Endometrium (tissue), 2 donors: ENCODE results near the gene PLXND1.
"Not testable (repeated sequence)": the region's sequence is repeated elsewhere in the genome, so short reads cannot be mapped to it uniquely, and the experiment has no call there.

Experiments
- FAIRE-seq: peaks from 2 replicates; lab custom pipeline; 2012; peaks lifted over from hg19 to GRCh38; lab: Jason Lieb, UNC
- donor health status: control.
- donor health status: control.

Gene PLXND1, protein sequence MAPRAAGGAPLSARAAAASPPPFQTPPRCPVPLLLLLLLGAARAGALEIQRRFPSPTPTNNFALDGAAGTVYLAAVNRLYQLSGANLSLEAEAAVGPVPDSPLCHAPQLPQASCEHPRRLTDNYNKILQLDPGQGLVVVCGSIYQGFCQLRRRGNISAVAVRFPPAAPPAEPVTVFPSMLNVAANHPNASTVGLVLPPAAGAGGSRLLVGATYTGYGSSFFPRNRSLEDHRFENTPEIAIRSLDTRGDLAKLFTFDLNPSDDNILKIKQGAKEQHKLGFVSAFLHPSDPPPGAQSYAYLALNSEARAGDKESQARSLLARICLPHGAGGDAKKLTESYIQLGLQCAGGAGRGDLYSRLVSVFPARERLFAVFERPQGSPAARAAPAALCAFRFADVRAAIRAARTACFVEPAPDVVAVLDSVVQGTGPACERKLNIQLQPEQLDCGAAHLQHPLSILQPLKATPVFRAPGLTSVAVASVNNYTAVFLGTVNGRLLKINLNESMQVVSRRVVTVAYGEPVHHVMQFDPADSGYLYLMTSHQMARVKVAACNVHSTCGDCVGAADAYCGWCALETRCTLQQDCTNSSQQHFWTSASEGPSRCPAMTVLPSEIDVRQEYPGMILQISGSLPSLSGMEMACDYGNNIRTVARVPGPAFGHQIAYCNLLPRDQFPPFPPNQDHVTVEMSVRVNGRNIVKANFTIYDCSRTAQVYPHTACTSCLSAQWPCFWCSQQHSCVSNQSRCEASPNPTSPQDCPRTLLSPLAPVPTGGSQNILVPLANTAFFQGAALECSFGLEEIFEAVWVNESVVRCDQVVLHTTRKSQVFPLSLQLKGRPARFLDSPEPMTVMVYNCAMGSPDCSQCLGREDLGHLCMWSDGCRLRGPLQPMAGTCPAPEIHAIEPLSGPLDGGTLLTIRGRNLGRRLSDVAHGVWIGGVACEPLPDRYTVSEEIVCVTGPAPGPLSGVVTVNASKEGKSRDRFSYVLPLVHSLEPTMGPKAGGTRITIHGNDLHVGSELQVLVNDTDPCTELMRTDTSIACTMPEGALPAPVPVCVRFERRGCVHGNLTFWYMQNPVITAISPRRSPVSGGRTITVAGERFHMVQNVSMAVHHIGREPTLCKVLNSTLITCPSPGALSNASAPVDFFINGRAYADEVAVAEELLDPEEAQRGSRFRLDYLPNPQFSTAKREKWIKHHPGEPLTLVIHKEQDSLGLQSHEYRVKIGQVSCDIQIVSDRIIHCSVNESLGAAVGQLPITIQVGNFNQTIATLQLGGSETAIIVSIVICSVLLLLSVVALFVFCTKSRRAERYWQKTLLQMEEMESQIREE (N-terminal part only)

DNA sequence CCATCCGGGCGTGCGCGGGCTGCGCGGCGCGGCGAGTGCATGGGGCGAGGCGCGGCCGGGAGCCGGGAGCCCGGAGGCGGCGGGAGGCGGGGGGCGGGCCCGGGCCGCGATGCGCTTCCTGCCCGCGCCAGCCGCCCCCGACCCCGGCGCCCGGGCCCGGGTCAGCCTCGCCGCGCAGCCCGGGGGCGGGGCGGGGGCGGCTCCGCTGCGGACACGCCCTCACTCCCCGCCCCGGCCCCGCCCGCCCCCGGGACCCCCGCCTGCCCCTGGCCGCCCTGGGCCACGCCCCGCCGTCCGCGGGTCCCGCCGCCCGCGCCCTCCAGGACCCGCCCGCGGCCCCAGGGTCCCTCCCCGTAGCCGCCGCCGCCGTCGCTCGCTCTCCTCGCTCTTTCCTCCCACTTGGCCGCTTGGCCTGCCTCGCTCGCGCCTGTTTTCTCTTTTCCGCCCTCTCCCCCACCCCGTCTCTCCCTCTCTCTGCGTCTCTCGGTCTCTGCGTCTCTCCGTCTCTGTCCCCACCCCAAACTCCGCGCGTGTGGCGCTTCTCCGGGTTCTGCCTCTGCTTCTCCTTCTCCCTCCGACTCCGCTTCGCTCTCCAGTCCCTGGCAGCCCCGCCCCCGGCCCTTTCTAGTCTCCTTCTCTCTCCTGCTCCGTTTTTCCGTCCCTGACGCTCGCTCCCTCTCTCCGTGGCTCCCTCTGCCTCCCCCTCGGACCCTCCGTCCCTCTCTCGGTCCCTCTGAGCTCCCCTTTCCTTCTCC is at the start of gene PLXND1:
Gene PLXND1, minus strand, starts transcription at position 41 of the 755 bp plus-strand sequence. Its CDS starts 37 bp downstream, at position 4.
- no peak for FAIRE-seq

DNA sequence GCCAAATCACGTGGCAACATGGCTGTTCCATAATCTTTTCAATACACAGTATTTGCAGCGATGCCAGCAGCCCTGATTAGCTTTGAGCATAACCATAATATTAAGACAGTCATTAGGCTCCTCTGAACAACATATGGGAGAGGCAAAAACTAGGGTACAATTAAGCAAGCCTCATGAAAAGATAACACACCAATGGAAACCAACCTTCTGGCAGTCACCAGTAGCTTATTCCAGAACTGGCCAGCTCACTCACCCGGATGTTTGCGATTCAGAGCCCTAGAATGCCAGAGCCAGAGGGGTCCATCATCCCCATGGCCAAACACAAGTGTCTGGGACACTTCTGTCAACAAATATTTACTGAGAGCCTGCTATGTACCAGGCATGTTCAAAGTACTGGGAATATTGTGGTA is 48.8 kb upstream of the PLXND1 start:
- FAIRE-seq, result no peak

DNA sequence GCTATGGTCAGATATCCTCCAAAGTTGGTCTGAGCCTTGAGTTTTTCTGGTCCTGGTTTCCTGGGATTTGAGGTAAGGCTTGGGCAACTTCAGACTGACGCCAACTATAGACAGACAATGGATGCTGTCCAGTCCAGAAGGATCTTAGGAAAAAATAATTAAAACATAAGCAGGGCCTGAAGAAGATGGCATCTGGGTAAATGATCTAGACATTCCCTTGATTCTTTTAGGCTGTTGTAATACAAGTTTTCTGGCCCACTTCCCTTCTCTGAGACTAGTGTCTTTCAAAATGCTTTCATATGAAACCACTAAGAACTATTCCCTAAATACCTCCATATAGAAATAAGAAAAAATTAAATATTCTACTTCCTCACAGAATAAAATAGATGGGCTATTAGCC is 47.7 kb upstream of the PLXND1 start:
- FAIRE-seq, result no peak

DNA sequence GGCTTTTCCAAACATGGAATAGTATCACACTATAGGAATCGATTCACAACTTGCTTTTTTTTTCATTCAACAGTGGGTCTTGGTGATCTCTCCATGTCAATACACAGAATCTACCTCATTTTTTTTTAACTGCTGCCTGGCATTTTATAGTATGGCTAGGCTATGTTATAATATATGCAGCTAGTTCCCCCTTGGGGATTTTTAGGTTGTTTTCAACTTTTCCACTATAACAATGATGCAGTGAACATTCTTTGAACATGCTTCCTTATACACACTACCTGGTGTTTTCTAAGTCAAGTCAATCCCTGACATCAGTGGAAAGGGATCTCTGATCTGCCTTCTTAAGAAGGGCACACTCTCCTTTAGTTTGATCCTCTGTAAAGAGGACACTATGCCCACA is 46.5 kb upstream of the PLXND1 start:
- no peak for FAIRE-seq

DNA sequence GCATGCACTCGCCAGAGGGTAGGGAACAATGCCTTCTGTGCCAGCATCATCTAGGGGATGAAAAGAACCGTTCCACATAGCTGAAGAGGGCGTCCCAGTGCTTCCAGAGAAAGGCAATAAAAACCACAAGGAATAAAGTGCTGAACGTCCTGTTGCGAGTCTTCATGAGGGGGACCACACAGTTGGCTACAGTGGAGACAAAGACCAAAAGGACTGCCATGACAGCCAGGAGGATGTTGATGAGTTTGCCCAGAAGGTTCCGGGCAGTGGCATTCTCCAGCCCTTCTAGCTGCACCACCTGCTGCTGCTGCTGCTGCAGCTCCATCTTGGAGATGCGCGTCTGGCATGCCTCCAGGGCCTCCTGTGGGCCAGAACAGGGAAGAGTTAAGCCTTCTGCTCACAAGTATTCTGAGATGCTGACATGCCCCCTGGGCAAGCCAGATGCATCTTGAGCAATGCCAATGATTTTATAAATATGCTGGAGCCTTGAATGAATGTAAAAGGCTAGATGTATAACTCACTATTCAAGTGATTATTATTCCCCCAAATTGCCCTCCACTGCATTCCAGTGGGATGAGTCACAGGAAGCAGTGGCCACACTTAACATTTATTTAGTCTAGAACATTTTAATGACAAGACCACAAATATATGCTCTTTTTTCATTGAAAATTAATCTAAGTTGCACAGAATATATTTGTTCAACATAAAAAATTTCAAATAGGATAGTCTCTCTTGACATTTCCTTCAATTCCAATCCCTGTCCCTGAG is 45.1 kb upstream of the PLXND1 start:
- no peak for FAIRE-seq

DNA sequence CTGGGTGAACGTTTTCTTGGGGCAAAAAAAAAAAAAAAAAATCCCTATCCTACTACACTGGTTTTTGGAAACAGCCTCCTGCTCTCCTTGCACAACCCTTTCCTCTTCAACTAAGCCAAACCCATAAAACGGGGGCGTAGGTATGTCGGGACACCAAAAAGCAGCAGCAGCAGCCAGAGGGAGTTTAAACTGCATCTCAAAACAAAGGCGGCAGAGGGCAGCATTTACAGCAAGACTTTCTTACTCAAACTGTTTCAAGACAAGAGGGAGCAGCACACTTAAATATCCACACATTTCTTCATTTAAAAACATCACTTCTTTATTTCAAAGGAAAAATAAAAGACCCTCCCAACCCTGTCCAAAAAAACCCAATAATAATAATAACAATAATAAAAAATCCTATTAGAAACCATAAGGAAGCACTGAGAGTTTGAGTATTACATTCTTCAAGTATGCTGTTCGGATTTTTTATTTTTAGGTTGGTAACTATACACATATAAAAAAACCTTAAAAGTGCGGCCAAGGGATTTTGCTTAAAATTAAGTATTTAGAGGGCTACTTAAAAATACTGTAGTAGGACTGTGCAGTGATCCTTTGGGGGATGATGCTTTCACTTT is 43.9 kb upstream of the PLXND1 start:
- peak; percentile 48 for FAIRE-seq

DNA sequence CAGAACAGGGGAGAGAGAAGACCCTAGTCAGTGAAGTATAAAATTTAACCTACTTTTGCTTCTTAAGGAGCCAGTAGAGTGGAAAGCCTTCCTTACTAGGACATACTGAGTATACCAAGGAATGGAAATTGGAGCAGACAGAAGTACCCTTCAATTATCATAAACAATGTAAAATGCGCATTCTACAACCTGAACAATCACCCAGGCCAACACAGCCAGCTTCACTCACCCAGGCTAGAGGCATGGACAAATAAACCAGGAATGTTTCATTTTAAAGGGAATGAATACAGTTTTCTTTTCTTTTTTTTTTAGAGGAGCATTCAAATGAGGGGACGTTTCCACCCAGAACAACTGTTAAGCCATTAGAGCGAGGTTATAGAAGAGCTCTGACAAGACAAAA is 41.9 kb upstream of the PLXND1 start:
- FAIRE-seq, result no peak

DNA sequence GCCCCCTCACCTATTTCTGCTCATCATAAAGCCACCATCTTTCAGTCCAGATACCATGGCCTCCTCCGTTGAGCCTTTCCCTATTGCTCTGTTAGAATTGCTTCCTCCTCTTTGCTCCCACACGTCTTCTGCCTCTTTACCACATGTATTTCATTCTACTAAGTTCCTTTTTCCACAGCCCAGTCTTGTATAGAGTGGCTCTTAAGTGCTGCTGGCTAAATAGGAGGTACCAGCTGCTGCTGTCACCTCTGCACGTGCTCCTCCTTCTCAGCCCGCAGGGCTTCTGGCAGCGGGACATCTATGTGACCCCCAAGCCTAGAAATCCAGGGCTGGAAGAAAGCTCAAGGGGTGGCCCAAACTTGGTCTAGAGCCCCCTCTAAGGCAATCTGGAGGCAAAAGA is 38.8 kb upstream of the PLXND1 start:
- no peak for FAIRE-seq

DNA sequence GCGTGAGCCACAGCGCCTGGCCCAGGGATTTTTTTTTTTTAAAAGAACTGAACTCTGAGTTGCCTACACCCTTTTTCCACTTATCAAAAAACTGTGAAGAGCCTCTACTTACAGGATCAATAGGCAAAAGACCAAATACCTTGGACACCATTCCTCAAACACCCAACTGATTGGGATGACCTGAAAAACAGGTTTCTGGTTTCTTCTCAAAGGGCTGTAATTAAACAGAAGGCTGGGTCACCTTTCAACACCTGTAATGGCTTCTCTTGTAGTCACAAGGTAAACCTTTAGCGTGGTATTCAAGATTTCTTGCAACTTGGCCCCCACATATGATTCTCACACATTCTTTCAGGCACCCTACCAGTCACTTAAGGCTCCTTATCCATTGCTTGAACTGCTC is 38.4 kb upstream of the PLXND1 start:
- FAIRE-seq, result no peak

DNA sequence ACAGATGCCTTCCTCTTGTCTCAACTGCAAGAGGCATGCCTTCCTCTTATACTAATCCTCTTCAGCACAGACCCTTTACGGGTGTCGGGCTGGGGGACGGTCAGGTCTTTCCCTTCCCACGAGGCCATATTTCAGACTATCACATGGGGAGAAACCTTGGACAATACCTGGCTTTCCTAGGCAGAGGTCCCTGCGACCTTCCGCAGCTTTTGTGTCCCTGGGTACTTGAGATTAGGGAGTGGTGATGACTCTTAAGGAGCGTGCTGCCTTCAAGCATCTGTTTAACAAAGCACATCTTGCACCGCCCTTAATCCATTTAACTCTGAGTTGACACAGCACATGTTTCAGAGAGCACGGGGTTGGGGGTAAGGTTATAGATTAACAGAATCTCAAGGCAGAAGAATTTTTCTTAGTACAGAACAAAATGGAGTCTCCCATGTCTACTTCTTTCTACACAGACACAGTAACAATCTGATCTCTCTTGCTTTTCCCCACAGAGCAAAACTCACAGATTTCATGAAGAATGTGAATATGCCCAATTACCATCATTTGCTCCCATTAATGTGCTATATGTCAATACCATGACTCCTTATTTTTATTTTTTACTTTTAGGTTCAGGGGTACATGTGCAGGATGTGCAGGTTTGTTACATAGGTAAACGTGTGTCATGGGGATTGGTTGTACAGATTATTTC is 35.2 kb upstream of the PLXND1 start:
- FAIRE-seq, result not testable (repeated sequence)

DNA sequence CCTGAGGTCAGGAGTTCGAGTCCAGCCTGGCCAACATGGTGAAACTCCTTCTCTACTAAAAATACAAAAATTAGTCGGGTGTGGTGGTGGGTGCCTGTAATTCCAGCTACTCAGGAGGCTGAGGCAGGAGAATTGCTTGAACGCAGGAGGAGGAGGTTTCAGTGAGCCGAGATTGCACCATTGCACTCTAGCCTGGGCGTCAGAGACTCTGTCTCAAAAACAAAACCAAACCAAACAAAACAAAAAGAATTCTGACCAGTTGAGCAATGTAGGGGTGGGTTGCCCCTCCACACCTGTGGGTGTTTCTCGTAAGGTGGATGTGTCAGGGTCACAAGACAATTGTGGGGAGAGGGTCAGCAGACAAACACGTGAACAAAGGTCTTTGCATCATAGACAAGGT is 34.5 kb upstream of the PLXND1 start:
- FAIRE-seq, result not testable (repeated sequence)

DNA sequence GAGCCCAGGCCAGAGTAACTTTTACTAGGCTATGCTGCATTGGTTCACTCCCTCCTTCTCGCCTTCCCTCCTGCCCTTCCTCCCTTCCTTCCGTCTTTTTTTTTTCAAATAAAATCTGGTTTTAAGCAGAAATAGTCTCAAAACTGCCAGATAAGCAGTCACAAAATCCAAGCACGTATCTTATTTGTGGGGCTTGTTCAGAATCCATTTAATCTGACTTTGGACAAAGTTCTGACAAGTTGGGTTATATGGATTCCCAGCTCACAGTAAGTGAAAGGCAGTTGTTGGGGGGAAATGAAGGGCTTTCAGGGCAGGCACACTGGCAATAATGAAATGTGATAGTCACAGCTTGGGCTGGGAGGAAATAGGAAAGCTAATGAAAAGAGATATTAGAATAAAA is 32.0 kb upstream of the PLXND1 start:
- no peak for FAIRE-seq

DNA sequence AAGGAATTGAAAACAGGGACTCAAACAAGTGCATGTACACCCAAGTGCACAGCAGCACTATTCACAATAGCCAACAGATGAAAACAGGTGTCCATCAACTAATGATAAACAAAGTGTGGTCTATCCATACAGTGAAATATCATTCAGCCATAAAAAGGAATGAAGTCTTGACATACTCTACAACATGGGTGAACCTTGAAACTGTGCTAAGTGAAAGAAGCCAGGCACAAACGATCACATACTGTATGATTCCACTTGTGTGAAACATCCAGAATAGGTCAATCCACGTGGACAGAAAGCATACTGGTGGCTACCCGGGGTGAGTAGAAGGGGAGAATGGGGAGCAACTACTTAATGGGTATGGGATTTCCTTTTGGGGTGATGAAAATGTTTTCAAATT is 29.6 kb upstream of the PLXND1 start:
- FAIRE-seq, result no peak

DNA sequence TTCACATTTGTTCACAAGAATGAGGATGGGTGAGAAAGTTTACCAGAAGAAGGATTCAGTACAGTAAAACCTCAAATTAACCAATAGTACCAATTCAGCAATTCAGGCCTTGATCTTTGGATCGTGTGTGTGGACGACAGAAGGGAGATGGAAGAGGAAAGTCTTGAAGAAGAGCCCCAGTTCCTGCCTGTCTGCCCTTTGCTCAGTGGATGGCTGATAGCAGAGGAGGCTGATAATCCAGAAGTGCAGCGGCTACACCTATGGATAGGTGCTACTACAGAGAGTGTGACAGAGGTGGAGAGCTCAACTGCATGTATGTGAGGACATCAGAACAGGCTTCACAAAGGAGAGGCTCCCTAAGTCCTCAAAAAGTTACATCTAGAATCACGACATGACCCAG is 29.2 kb upstream of the PLXND1 start:
- no peak for FAIRE-seq

DNA sequence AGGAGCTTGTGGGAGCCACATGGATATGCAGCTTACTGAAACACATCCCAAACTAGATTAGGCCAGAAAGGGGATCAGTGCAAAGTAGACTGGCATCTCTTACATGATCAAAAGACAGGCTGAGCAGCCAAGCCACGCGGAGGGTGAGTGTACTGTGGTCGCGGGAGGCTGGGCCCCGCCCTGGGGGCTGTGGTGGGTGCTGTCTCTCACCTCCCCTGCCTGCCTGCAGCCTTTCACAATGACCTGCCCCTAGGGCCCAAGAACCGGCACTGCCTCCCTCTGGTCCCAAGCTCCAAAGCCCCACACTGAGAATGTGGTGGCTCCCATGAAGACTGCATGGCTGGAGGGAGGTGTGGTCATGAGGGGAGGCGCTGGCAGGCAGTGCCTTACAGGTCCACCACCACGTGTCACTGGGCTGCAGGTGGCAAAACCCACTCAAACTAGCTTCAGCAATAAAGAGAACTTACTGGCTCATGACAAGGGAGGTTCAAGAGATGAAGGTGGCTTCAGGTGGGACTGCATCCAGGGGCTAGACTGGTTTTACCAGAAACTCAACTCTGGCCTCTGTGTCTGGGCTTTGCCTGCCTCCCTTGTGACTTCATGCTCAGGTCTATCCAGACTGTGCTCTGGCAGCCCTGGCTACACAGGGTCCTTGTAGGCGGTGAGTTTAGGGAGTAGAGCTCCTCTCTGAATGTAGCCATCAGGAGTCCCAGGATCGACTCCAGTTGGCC is 27.4 kb upstream of the PLXND1 start:
- FAIRE-seq, result no peak

DNA sequence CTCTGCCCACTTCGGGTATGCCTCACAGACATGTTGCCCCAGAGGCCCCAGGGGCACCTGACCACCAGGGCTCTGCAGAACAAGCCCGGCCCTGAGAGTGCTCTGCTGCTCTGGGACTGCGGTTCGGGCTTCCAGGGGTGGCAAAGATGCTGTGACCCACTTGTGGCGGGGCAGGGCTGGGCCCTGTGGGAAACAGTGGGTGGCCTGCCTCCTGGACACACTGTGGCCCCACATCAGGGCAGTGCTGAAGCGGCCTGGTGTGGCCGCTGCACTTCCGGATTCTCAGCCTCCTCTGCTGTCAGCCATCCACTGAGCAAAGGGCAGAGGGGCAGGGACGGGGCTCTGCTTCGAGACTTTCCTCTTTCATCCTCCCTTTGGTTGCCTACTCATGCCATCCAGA is 26.5 kb upstream of the PLXND1 start:
- no peak for FAIRE-seq

DNA sequence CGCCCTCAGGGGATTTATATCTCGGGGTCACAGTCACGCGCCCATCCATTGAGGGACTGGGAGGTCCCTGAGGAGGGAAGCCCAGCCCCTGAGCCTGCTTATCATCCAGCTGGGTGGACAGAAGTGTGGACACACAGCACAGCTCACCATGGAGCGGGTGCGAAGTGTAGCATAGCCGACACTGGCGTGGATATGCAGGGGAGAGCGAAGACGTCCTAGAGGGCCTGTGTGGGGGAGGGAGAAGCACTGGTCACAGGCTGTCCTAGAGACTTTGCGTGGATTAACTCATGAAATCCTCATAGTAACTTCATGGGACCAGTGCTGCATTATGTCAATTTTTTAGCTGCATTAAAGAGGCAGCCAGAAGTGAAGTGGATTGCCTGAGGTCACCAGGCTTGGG is 26.1 kb upstream of the PLXND1 start:
- FAIRE-seq, result no peak

DNA sequence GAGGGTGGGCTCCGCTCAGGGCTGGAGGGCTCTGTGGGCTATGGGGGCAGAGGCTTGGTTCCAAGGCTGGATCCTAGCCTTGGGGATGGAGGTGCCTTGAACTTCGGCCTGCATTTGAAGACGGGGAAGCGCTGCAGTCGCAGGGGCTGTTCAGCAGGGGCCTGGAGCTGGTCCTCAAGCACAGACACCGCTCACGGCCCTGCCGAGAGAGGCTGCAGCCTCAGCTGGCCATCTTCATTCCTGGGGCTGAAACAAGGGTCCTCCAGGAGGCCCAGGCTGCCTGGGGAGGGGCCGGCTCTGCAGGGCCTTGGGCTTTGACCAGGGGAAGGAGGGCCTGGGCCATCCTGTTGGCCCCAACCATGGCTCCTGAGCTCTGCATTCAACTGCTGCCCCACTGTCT is 25.6 kb upstream of the PLXND1 start:
- no peak for FAIRE-seq

DNA sequence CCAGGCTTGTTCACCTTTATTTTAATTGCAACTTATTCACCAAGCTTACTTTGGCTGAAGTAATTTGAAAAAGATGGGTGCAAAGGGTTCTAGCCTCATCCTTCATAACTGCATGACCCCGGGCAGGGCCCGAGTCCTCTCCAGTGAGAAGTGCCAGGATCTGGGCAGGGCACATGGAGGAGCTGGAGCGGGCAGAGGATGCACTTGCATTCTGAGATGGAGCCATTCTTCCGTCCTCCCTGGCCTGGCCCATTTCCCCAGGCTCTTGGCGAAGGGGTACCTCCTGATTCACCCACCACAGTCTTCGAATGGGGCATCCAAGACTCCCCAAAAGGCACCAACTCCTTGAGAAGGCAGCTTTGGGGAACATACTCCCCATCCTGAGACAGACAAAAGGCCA is 22.5 kb upstream of the PLXND1 start:
- no peak for FAIRE-seq
